ENCODE data around the gene PLPP1.

GRCh38 chr5:55551358-55551757, 16.6 kb upstream of the PLPP1 start:
- TF ChIP-seq EZH2 (IDR thresholded peaks at IDR 0.05; ENCODE audit: insufficient read depth, poor library complexity, severe bottlenecking) (no peak), EZH2phosphoT487 (IDR thresholded peaks at IDR 0.05; ENCODE audit: insufficient read depth, low read depth) (no peak)

All from GM23248 (cell line).